Vagina (tissue), 2 donors: Measurements from ENCODE around the gene SREK1.

Experiments
- POLR2A ChIP-seq, 2 donors: fragments of 450-650 bp; IDR thresholded peaks; one replicate each; pipeline ENCODE4 v1.6.1; 2017; ENCODE audit warnings: antibody characterized with exemption in 2 of 2, mild to moderate bottlenecking in 2 of 2, moderate library complexity in 2 of 2
- POLR2AphosphoS5 ChIP-seq, 2 donors: sonication (generic); formaldehyde crosslinking; IDR thresholded peaks; one replicate each; pipeline ENCODE4 v1.9.0; 2017; ENCODE audit warnings: antibody characterized with exemption in 2 of 2, mild to moderate bottlenecking in 2 of 2, low read depth in 1 of 2; ENCODE audit not compliant: insufficient read depth in 1 of 2
- TF ChIP-seq, protein P1 (sequence below), 3 experiments: fragments of 450-650 bp in 2 of 3; fragments of 200-600 bp in 1 of 3; sonication (generic) in 1 of 3; IDR thresholded peaks; one replicate each; pipeline ENCODE4 v1.5.1; 2017 to 2019; ENCODE audit warnings: antibody characterized with exemption in 3 of 3, mild to moderate bottlenecking in 2 of 3, moderate library complexity in 2 of 3

GRCh38 chr5:66129144-66129543, 15.0 kb upstream of the SREK1 start:
- TF ChIP-seq, protein P1, sequence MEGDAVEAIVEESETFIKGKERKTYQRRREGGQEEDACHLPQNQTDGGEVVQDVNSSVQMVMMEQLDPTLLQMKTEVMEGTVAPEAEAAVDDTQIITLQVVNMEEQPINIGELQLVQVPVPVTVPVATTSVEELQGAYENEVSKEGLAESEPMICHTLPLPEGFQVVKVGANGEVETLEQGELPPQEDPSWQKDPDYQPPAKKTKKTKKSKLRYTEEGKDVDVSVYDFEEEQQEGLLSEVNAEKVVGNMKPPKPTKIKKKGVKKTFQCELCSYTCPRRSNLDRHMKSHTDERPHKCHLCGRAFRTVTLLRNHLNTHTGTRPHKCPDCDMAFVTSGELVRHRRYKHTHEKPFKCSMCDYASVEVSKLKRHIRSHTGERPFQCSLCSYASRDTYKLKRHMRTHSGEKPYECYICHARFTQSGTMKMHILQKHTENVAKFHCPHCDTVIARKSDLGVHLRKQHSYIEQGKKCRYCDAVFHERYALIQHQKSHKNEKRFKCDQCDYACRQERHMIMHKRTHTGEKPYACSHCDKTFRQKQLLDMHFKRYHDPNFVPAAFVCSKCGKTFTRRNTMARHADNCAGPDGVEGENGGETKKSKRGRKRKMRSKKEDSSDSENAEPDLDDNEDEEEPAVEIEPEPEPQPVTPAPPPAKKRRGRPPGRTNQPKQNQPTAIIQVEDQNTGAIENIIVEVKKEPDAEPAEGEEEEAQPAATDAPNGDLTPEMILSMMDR (IDR thresholded peaks at IDR 0.05), result no peak
- TF ChIP-seq POLR2AphosphoS5 (IDR thresholded peaks at IDR 0.05; ENCODE audit: insufficient read depth in 1 of 2, low read depth in 1 of 2), result no peak
- no peak for TF ChIP-seq POLR2A (IDR thresholded peaks at IDR 0.05)
